HEK293 (cell line): ENCODE data around the gene KLHDC4.

Experiments
- ZNF423 ChIP-seq: fragments of 450-650 bp; formaldehyde crosslinking; IDR thresholded peaks from 2 replicates; pipeline ENCODE4 v1.5.1; 2016; ENCODE audit warnings: missing biosample characterization, missing genetic modification characterization
- ZNF560 ChIP-seq: fragments of 450-650 bp; formaldehyde crosslinking; IDR thresholded peaks from 2 replicates; pipeline ENCODE4 v1.5.1; 2017; ENCODE audit warnings: missing biosample characterization, missing genetic modification characterization, borderline replicate concordance
- TF ChIP-seq, protein P1 (sequence below): fragments of 450-650 bp; formaldehyde crosslinking; IDR thresholded peaks from 2 replicates; pipeline ENCODE4 v1.5.1; 2016; ENCODE audit warnings: missing biosample characterization, missing genetic modification characterization
- TF ChIP-seq, protein P2 (sequence below): fragments of 450-650 bp; formaldehyde crosslinking; IDR thresholded peaks from 2 replicates; pipeline ENCODE4 v1.5.1; 2016; ENCODE audit warnings: missing biosample characterization, missing genetic modification characterization
- TF ChIP-seq, protein P3 (sequence below): sonication (generic); formaldehyde crosslinking; IDR thresholded peaks from 2 replicates; pipeline ENCODE4 v1.8.1; 2022; ENCODE audit warnings: mild to moderate bottlenecking, moderate library complexity, missing genetic modification reagents
- TF ChIP-seq, protein P4 (sequence below): fragments of 450-650 bp; formaldehyde crosslinking; IDR thresholded peaks from 2 replicates; pipeline ENCODE4 v1.5.1; 2016; ENCODE audit warnings: missing biosample characterization, missing genetic modification characterization

DNA sequence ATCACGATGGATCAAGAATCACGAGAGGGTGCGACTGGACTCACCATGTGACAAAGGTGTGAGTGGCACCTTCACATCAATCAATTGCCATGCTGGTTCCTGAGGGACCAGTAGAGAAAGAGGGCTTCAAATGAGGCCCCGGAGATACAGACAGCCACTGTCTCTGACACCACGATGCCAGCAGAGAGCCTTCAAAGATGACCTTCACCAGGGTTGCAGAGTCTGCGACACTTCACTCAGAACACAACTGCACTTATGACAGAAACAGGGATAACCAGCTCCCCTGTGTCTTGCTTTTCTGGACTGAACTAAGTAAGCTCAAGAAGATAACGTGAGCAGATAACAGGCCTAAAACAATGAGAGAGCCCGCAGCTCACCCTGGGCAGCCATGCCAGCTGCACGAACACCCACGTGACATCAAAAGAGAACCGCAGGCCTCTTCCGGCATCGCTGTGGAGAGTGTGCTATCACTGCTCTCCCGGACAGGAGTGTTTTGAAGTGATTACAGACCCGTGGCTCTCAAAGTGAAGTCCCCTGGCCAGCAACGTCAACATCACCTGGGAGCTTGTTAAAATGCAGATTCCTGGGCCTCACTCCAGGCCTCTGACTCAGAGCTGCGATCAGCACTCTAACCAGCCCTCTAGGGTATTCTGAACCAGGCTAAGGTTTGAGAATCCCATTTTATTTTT, 36.4 kb downstream of the KLHDC4 start:
- TF ChIP-seq, protein P1, sequence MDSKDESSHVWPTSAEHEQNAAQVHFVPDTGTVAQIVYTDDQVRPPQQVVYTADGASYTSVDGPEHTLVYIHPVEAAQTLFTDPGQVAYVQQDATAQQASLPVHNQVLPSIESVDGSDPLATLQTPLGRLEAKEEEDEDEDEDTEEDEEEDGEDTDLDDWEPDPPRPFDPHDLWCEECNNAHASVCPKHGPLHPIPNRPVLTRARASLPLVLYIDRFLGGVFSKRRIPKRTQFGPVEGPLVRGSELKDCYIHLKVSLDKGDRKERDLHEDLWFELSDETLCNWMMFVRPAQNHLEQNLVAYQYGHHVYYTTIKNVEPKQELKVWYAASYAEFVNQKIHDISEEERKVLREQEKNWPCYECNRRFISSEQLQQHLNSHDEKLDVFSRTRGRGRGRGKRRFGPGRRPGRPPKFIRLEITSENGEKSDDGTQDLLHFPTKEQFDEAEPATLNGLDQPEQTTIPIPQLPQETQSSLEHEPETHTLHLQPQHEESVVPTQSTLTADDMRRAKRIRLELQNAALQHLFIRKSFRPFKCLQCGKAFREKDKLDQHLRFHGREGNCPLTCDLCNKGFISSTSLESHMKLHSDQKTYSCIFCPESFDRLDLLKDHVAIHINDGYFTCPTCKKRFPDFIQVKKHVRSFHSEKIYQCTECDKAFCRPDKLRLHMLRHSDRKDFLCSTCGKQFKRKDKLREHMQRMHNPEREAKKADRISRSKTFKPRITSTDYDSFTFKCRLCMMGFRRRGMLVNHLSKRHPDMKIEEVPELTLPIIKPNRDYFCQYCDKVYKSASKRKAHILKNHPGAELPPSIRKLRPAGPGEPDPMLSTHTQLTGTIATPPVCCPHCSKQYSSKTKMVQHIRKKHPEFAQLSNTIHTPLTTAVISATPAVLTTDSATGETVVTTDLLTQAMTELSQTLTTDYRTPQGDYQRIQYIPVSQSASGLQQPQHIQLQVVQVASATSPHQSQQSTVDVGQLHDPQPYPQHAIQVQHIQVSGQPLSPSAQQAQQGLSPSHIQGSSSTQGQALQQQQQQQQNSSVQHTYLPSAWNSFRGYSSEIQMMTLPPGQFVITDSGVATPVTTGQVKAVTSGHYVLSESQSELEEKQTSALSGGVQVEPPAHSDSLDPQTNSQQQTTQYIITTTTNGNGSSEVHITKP (tag by site-specific recombination) = no peak
- TF ChIP-seq, protein P2, sequence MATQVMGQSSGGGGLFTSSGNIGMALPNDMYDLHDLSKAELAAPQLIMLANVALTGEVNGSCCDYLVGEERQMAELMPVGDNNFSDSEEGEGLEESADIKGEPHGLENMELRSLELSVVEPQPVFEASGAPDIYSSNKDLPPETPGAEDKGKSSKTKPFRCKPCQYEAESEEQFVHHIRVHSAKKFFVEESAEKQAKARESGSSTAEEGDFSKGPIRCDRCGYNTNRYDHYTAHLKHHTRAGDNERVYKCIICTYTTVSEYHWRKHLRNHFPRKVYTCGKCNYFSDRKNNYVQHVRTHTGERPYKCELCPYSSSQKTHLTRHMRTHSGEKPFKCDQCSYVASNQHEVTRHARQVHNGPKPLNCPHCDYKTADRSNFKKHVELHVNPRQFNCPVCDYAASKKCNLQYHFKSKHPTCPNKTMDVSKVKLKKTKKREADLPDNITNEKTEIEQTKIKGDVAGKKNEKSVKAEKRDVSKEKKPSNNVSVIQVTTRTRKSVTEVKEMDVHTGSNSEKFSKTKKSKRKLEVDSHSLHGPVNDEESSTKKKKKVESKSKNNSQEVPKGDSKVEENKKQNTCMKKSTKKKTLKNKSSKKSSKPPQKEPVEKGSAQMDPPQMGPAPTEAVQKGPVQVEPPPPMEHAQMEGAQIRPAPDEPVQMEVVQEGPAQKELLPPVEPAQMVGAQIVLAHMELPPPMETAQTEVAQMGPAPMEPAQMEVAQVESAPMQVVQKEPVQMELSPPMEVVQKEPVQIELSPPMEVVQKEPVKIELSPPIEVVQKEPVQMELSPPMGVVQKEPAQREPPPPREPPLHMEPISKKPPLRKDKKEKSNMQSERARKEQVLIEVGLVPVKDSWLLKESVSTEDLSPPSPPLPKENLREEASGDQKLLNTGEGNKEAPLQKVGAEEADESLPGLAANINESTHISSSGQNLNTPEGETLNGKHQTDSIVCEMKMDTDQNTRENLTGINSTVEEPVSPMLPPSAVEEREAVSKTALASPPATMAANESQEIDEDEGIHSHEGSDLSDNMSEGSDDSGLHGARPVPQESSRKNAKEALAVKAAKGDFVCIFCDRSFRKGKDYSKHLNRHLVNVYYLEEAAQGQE (tag by site-specific recombination) = no peak
- TF ChIP-seq, protein P3, sequence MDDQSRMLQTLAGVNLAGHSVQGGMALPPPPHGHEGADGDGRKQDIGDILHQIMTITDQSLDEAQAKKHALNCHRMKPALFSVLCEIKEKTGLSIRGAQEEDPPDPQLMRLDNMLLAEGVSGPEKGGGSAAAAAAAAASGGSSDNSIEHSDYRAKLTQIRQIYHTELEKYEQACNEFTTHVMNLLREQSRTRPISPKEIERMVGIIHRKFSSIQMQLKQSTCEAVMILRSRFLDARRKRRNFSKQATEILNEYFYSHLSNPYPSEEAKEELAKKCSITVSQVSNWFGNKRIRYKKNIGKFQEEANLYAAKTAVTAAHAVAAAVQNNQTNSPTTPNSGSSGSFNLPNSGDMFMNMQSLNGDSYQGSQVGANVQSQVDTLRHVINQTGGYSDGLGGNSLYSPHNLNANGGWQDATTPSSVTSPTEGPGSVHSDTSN (CRISPR knock-in tag) = no peak
- TF ChIP-seq, protein P4, sequence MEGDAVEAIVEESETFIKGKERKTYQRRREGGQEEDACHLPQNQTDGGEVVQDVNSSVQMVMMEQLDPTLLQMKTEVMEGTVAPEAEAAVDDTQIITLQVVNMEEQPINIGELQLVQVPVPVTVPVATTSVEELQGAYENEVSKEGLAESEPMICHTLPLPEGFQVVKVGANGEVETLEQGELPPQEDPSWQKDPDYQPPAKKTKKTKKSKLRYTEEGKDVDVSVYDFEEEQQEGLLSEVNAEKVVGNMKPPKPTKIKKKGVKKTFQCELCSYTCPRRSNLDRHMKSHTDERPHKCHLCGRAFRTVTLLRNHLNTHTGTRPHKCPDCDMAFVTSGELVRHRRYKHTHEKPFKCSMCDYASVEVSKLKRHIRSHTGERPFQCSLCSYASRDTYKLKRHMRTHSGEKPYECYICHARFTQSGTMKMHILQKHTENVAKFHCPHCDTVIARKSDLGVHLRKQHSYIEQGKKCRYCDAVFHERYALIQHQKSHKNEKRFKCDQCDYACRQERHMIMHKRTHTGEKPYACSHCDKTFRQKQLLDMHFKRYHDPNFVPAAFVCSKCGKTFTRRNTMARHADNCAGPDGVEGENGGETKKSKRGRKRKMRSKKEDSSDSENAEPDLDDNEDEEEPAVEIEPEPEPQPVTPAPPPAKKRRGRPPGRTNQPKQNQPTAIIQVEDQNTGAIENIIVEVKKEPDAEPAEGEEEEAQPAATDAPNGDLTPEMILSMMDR (tag by site-specific recombination) = no peak
- TF ChIP-seq ZNF560 (tag by site-specific recombination) = no peak
- no peak for TF ChIP-seq ZNF423
